Measurements from ENCODE around the gene CYP26C1.
"Not testable (repeated sequence)": the region's sequence is repeated elsewhere in the genome, so short reads cannot be mapped to it uniquely, and the experiment has no call there.

CYP26C1 gene

DNA sequence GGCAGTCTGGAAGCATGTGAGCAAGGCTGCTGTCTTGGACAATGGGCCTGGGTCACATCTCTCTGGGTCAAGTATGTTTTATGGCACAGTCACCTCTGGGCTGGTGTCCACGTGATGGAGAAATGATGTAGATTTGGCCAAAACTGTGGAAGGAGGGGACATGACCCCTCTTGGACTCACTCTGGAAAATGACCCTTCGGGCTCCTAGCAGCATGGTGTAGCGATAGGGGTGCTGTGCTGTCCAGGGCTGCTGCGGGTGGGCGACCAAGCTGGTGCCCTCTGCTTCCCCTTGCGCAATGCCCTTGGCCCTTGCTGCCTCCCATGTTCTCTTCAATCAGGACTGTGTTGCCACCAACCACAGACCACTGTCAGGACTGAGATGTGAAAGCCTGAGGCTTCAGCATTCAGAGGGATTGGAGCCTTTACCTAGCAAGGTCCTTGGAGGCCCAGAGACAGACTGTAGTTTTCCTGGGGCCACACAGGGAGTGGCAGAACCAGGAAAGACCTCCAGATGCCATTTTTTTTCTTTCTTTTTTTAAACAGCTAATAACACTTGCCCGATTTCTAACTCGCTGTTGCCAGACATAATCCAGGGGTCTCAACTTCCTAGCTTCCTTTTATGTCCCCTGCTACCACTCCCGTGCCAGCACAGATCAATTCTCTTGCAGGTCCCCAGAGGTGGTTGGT lies 19.2 kb downstream of the CYP26C1 start:
- DNase-seq = no peak

- no peak for DNase-seq
These were observed 19.9 kb downstream of the CYP26C1 start for GRCh38 chr10:93080350-93081046.

DNA sequence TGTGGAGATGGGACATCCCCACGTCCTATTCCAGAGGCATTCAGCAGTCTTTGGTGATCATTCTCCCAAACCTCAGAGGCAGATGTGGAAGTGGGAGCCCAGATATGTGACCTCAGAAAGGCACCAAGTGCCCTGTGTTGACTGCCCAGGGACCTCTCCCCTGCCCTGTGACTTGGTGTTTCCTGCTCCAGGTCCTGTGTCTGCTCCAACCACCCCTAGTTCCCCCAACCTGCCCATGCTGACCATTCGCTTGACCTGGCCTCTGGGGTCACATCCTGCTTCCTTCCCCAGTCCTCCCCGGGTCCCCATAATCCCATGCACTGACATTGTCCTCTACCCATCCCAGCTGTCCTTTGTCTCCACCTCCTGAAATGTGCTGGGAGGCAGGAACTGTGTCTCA lies 20.7 kb downstream of the CYP26C1 start:
- DNase-seq = no peak

DNA sequence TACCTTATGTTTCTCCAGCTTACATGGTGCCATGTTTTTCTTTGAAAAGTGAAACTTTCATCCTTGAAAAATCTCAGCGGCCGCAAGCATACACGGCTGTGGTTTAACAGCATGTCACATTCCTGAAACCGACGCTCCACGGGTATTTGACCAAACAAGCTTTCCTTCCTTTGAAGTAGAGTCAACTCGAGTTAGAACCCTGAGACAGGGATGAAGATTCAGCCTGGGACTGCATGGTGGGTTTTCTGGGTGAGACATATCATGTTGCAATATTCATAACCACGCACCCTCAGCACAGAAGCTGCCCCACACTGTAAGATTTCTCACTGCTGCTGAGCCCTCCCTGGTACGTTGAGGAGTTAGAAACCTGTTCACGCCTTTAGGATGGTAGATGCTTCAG lies 21.2 kb downstream of the CYP26C1 start:
- no peak for DNase-seq

- no peak for DNase-seq
These were observed 23.3 kb downstream of the CYP26C1 start for GRCh38 chr10:93083743-93084539.

GRCh38 chr10:93085272-93085859 lies 24.8 kb downstream of the CYP26C1 start:
- DNase-seq = no peak

GRCh38 chr10:93086289-93086688 lies 25.7 kb downstream of the CYP26C1 start:
- no peak for DNase-seq

DNA sequence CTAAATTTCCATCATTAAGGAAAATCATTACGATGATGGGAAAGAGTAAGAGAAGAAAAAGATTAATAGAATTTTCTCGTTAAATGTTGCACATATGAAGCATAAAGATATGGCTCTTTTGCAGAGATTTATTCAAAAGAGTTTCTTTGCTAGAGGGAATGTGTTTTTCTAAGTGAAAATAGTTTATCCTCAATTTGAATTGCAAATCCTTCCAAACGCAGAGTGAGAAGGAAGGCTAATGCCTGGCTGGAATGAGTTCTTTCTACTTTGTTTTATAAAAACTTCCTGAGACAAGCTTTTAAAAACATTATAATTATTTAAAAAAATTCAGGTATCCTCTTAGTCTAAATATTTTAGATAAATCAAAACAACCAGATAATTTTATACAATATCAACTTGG lies 27.2 kb downstream of the CYP26C1 start:
- DNase-seq = no peak

DNA sequence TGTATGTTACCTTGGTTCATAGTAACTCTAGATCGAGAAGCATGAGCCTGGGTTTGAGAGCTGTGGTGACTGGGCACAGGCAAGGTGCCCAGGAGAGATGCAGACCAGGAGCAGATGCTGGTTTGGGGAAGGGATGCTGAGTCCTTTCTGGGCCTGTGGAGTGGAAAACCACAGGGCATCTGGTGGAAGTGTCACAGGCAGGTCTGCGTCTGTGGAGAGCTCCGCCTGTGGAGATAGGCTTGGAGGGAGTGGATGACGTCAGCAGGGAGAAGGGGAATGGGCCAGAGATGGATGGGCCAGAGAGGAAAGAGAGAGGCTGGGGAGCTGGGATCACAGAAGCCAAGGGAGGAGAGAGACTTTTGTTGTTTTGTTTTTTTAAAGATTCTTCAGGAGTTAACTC lies 27.9 kb downstream of the CYP26C1 start:
- no peak for DNase-seq

- DNase-seq = no peak
These were observed 30.0 kb downstream of the CYP26C1 start for GRCh38 chr10:93090619-93091018.

DNA sequence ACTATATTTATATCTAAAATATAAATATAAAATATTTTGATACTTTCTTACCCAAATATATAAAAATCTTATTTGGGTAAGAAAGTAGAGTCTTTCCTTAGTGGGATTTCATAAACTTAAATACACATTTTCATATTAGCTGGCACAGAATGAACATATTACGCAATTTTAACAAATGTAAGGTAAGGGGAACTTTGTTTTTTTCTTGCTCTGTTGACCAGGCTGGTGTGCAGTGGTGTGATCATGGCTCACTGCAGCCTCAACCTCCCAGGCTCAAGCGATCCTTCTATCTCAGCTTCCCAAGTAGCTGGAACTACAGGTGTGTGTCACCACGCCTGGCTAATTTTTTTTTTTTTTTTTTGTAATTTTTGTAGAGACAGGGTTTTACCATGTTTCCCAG lies 31.4 kb downstream of the CYP26C1 start:
- no peak for DNase-seq

- no peak for DNase-seq
These were observed 34.6 kb downstream of the CYP26C1 start for GRCh38 chr10:93095225-93095624.

DNA sequence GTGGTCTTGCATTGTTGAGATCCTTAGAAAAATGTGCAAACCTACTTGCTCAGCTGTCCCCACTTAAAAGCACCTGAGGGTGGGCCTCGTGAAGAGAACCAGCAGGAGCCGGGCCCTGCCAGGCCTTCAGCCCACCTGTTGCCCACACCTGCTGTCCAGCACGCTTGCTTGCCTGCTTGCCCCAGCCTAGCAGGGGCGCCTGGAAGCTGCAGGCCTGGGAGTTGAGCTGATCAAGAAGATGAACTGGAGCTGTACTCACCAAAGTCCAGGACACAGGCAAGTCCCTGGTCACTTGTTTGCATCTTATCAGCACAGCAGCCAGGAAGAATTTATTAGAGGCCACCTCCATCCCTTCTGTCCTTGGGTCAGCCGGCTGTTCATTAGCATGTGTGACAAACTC lies 36.3 kb downstream of the CYP26C1 start:
- no peak for DNase-seq

DNA sequence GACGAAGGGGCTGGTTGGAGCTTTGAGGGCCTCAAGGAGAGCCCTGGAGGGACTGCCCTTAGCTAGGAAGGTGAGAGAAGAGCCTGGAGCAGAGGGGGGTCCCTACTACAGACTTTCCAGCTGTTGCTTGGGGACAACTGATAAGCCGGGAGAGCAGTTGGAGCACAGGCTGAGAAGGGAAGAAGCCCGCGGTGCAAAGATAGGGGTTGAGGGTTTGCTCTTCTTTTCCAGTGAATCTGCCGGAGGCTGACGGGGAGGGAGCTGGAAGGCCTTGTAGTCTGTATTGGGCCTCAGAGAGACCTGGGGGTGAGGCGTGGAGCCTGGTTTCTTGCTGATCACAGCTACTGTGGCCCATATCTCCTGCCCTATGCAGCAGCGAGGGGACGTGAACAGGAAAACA lies 36.8 kb downstream of the CYP26C1 start:
- no peak for DNase-seq

GRCh38 chr10:93098816-93099215 lies 38.2 kb downstream of the CYP26C1 start:
- no peak for DNase-seq

- DNase-seq = no peak
These were observed 39.1 kb downstream of the CYP26C1 start for GRCh38 chr10:93099670-93100069.

- DNase-seq = not testable (repeated sequence)
These were observed 40.5 kb downstream of the CYP26C1 start for GRCh38 chr10:93101148-93101547.

GRCh38 chr10:93103953-93104352 lies 43.4 kb downstream of the CYP26C1 start:
- no peak for DNase-seq

DNA sequence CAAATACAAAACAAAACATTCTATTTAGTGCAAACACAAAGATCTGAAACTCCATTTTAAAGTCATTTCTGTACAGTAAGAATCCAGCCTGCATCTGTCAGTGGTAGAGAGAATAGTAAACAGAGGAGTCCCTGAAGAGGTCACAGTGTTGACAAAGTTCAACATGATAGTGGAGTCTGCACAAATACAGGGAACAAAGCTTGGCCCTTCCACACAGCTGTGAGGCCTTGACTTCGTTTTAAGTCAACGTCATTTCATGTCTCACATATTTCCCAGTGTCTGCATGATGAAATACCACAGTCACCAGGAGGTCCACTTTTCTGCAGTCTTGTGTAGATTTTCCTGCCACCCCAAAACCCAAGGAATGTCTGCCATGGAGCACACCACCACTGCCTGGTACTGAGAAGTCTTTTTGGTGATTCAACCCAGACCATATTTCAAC lies 46.1 kb downstream of the CYP26C1 start:
- peak; percentile 58 for DNase-seq

- no peak for DNase-seq
These were observed 50.0 kb downstream of the CYP26C1 start for GRCh38 chr10:93110472-93111146.

- no peak for DNase-seq
These were observed 52.4 kb downstream of the CYP26C1 start for GRCh38 chr10:93113042-93113441.

GRCh38 chr10:93115661-93116383 lies 55.2 kb downstream of the CYP26C1 start:
- peak; percentile 7 for DNase-seq
